HG02840 (cell line): ENCODE measurements around the gene OR10G4.
"Not testable (repeated sequence)": the region's sequence is repeated elsewhere in the genome, so short reads cannot be mapped to it uniquely, and the experiment has no call there.

ENCODE experiments used
- ATAC-seq: cut with Tn5 transposase; IDR thresholded peaks from one replicate; pipeline ENCODE4 v1.9.1; 2021; ENCODE audit warnings: mild to moderate bottlenecking, moderate library complexity, moderate number of reproducible peaks; ENCODE audit not compliant: unreplicated experiment, low FRiP score

OR10G4 gene, protein sequence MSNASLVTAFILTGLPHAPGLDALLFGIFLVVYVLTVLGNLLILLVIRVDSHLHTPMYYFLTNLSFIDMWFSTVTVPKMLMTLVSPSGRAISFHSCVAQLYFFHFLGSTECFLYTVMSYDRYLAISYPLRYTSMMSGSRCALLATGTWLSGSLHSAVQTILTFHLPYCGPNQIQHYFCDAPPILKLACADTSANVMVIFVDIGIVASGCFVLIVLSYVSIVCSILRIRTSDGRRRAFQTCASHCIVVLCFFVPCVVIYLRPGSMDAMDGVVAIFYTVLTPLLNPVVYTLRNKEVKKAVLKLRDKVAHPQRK

DNA sequence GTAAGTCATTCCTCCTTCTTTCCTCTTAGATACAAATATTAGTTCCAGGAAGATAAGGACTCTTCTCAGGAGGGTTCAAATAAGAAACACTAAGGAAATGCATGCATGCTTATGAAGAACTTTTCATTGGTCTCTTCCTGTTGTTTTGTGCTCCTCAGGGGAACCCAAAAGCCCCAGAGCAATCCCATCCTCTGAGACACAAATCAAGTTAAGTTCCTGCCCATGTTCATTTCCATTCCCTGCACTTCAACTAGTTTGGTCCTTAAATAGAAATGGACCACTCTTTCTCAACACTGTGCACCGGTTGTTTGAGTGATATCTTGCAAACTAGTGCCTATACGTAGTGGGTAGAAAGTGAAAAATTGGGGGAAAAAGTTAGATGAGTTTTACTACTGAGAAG is at the start of gene OR10G4:
TSS of gene OR10G4 (plus strand) at position 301 of the 400 bp plus-strand sequence. CDS start 2,578 bp downstream, outside the sequence.
- ATAC-seq, result no peak

DNA sequence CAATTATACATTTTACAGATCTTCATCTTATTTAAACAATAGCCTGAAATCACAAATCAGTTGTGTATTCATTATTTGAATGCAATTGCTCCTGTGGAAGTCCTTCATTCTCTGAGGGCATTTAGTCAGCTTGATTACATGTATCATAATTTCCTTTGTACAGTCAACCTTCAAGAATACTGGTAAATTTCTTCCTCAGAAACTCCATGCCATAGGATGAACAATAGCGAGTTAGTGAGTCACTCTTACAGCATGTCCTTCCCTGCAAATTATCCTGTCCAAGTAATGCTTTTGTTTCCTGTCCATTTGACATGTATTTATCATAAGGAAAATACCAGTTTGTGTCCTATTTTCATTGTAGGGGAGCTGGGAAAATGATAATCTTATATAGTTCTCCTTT is 39.0 kb upstream of the OR10G4 start:
- ATAC-seq, result no peak

DNA sequence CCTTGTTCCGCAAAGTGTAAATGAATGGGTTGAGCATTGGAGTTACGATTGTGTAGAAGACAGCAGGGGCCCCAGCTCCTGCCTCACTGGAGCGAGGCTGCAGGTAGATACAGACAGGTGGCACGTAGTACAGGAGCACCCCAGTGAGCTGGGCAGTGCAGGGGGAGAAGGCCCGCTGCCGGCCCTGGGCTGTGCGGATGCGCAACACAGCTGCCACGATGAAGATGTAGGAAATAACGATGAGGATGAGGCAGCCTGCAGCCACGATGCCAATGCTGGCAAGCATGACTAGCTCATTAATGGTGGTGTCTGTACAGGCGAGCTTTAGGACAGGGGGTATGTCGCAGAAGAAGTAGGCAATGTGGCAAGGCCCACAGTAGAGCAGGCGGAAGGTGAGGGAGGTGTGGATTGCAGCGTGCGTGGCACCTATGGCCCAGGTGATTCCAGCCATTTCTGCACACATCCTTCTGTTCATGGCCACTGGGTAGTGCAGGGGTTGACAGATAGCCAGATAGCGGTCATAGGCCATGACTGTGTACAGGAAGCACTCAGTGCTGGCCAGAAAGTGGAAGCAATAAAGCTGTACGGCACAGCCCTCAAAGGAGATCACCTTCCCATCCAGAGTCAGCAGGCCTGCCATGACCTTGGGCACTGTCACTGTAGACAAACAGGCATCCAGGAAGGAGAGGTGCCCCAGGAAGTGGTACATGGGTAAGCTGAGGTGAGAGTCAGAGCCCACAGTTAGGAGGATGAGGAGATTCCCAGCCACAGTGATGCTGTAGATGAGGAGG is 35.8 kb upstream of the OR10G4 start:
- no peak for ATAC-seq

DNA sequence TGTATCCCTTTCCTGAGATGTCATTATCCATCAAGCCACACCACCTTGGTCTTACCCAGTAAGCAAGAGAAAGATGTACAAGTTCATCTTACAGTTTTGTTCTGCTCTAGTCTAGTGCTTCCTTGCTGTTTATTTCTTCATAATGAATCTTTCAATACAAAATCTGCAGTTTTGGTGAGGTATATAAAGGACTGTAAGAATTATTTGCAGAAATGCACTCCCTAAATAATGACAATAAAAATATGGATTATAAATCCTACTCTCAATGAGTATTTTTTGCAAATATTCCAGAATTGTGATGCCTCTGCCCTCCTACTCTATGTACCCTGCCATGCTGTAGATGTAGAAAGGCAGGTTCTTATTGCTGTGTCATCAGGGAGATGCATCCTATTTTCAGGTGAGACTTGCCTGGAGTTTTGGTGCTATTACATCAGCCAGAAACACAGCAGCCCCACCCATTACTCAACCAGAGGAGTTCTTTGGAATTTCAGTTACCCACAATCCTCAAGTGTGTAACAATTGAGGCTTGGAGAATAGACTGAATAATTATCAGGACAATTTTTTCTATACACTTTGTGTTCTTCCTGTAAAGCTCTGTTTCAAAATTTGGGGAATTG is 35.0 kb upstream of the OR10G4 start, which contains the start of gene OR10S1:
TSS of gene OR10S1 (minus strand) at position 51 of the 617 bp plus-strand sequence. CDS start 117 bp downstream, outside the sequence.
- ATAC-seq, result no peak

DNA sequence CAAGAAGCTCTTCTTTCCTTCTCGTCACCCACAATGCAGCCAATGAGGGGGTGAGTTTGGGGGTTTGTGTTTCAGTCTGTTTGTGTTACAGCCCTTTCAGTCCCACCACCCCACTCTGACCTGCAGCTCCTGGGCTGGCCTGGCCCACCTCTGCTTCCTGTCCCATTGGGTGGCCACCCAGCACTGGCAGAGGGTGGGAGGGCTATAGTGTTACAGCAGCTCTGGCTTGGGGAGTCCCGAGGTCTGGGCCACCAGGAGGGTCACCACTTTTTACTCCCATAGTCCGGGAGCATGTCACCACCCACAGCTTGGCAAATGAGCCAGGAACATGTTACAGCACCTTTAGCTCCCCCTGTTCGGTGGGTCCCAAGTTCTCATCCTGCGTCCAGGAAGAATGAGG is 33.5 kb upstream of the OR10G4 start:
- no peak for ATAC-seq

DNA sequence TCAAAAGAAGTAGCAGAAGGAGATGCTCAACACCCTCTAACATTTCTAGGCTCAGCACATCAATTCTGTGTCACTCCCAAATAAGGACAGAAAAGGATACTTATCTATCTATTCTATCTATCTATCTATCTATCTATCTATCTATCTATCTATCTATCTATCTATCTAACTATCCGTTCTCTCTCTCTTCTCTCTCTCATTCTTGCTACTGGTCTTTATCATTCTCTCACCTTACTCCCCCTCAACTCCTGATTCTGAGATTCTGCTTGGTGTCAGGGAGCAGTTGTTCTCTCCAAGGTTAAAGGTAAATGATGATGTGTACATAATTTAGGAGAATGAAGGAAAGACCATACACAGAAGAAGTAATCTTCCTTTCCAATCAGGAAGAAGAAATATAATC is 17.7 kb upstream of the OR10G4 start, which contains the start of gene OR10G6:
TSS of gene OR10G6 (minus strand) at position 43 of the 400 bp plus-strand sequence. CDS start at position 43, 0 bp downstream.
- no peak for ATAC-seq

DNA sequence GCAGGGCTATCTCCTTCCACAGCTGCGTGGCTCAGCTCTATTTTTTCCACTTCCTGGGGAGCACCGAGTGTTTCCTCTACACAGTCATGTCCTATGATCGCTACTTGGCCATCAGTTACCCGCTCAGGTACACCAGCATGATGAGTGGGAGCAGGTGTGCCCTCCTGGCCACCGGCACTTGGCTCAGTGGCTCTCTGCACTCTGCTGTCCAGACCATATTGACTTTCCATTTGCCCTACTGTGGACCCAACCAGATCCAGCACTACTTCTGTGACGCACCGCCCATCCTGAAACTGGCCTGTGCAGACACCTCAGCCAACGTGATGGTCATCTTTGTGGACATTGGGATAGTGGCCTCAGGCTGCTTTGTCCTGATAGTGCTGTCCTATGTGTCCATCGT is 3.0 kb downstream of the OR10G4 start:
- not testable (repeated sequence) for ATAC-seq

DNA sequence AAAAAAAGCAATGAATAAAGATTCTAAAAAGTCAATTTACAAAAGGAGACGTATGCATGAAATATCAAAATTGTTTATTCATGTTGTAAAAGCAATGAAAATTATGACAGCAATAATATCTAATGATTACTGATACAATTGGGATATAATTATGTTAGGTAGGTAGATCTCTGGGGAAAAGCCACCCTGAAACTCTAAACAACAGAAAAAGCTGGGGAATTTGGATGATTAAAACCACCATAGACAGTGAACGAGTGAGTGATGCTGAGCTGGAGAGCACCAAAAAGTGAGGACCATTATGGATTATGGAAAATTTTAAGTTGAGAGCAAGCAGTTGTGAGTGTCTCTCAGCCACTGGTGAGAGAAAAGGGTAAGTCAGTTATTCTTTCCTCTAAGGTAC is 13.7 kb downstream of the OR10G4 start, which contains the start of gene OR10G8:
TSS of gene OR10G8 (plus strand) at position 301 of the 400 bp plus-strand sequence. CDS start 2,825 bp downstream, outside the sequence.
- no peak for ATAC-seq

DNA sequence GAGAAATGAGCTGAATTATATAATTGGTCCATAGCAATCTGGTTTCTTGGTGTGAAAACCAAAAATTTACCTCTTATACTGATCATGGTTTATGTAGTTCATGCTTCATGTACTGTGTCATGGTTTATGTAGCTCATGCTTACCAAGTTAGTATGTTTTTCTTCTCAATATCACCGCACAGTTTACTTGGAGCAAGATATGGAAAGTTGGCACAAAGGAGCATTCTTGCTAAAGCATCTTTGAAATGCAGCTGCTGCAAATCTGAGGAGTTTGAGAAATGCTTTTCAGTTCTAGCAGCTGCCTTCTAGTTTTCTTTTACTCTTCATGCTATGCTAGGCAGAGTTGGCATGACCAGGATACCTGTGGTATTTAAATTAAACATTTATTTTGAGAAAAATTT is 23.9 kb downstream of the OR10G4 start:
- ATAC-seq, result no peak

DNA sequence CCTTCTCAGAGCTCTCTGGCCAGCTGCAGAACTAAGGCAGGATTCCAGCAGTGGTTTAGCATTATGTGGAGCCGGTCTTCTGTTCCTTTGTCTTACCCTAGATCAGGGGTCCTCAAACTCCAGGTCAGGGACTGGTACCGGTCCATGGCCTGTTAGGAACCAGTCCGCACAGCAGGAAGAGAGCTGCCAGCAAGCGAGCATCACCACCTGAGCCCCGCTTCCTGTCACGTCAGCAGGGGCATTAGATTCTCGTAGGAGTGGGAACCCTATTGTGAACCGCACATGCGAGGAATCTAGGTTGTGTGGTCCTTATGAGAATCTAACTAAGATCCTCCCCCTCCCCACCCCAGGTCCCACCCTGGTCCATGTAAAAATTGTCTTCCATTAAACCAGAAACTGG is 26.8 kb downstream of the OR10G4 start:
- no peak for ATAC-seq

DNA sequence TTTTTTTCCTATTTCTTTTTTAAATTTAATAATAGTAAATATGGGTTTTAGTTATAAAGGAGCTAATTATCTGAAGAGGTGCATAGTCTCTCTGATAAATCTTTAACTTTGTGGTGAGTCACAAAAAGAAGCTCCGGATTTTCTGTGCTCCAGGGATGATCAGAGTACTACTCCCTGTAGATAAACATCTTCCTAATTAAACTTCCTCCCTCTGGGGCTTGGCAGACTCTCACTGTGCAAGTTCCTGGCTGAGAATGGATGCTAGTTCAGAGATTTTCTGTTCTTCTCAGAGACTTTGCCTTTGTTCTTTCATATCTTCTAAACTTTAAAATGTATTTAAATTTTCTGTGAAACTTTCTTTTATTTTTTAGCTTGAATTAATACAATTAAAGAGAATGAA is 28.5 kb downstream of the OR10G4 start, which contains the start of gene OR10G7:
TSS of gene OR10G7 (minus strand) at position 72 of the 400 bp plus-strand sequence. CDS start 2,324 bp downstream, outside the sequence.
- no peak for ATAC-seq

DNA sequence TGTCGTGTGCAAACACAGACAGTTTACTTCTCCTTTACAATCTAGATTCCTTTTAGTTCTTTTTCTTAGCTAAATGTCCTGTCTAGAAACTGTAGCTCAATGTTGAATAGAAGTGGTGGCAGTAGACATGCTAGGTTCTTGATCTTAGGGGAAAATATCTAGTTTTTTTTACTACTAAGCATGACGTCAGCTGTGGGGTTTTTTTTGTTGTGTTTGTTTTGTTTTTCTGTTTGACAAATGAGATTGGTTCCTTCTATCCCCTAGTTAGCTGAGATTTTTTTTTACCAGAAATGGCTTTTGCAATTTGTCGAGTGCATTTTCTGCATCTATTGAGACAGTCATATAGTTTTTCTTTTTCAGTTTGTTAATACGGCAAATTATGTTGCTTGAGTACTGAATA is 30.6 kb downstream of the OR10G4 start:
- ATAC-seq, result no peak

DNA sequence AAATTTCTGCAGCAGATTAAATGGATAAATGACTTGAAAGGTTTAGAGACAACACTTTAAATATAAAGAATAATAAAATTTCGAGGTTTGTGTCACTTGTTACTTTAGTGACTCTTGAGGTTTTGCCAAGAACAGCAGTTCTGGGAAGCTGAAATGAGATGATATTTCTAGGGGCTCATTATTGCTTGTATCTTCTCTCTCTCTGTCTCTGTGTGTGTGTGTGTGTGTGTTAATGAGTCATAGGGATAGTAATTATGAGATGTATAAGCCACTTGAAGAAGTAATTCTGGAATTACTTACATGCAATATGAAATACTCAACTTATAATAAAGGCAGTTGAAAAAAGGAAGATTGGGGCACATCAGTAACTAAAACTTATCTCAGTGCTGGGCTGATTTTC is 38.0 kb downstream of the OR10G4 start:
- no peak for ATAC-seq

DNA sequence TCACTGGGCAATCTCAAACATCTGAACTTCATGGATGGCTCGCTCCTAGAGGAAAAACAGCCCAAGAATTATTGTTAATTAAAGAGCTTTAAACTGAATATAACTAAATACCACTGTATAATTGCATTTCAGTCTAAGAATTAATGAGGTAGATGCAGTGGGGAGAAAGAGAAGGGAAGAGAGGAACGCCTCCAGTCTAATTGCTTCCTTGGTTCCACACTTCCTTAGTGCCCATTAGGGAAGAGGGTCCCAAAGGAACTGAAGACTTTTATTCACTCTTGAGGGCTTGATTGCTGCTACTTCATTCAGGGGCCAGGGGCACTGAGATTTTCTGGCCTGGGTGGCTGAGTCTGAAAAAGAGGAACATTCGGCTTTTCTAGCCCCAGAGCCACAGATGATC is 40.2 kb downstream of the OR10G4 start:
- no peak for ATAC-seq
